HTR-8/SVneo (cell line): ENCODE results near the gene TNRC18.
"Not testable (repeated sequence)": the region's sequence is repeated elsewhere in the genome, so short reads cannot be mapped to it uniquely, and the experiment has no call there.

Experiments used
- DNase-seq: peaks from one replicate; pipeline ENCODE4 v3.0.0; 2011; ENCODE audit warnings: low spot score, mixed read lengths; ENCODE audit not compliant: insufficient read length
- FAIRE-seq: peaks from 2 replicates; lab custom pipeline; 2011; peaks lifted over from hg19 to GRCh38; lab: Jason Lieb, UNC

TNRC18 gene

GRCh38 chr7:5281598-5282500 is 141.8 kb downstream of the TNRC18 start:
- not testable (repeated sequence) for DNase-seq, FAIRE-seq

- FAIRE-seq (no peak), DNase-seq (no peak)
Observed at GRCh38 chr7:5279734-5280133, 143.9 kb downstream of the TNRC18 start.

DNA sequence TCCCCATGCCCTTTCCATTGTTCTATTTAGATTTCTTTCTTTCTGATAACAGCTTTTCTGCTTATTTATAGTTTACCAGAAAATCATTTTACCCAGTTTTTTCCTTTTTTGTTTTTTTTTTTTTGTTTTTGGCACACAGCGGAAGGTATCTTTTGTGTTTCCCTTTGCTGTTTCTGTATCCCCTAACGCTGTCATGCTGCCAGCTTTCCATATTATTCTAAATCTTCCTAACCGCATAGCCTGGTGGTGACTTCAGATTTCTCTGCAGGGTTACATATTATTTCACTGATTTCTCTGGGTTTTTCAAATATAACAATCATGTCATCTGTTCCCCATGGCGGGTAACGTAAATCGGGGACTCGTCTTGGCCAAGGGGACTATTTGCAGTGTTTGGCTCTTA is 144.9 kb downstream of the TNRC18 start:
- DNase-seq (no peak), FAIRE-seq (no peak)

DNA sequence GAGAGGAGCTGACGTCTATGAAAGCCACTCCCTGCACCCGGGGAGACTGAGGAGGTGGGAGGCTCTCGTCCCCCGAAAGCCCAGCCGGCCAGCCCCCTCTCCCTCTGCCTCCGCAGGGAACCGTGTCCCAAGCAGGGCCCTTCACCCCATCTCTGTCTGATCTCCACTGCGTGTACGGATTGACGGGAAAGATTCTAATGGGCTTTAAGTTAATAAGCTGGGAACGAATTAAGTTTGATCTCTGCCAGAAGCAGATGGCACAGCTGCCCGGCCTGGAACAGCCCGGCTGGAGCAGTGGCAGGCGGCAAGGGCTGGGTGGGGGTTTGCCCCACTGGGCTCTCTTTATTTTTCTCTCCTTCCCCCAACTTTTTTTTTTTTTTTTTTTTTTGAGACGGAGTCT is 147.0 kb downstream of the TNRC18 start:
- FAIRE-seq (no peak), DNase-seq (no peak)

DNA sequence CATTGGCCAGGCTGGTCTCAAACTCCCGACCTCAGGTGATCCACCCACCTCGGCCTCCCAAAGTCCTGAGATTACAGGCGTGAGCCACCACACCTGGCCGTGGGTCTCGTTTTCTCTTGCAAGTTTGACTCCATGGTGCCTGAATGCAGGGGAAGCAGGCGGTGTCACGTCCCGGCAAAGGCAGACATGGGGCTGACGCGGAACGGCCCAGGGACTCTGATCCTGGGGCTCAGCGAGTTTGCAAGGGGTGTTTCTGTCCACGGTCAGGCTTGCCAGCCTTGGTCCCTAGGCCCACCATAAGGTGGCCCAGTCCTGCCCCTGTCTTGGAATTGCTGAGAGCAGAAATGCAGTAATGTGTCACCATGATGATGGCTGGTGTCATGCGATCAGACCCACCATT is 147.5 kb downstream of the TNRC18 start:
- not testable (repeated sequence) for FAIRE-seq, DNase-seq

DNA sequence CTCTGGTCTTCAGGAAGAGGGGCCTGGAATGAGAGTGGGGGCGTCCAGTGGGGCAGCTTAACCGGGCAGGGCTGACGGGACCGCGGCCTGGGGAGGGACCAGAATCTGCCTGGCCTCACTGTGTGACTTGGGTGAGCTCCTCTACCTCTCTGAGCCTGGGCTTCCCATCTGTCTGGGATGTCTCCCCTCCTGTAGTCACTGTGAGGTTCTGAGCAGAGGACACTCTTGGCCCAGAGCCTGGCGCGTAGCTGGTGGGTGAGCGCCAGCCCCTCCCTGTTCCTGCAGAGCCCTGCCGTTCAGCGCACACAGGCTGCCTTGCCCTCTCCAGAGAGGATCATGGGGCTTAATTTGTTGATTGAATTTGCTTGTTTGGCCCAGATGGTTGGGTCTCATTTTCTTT is 148.1 kb downstream of the TNRC18 start:
- not testable (repeated sequence) for FAIRE-seq

GRCh38 chr7:5274985-5275431 is 148.6 kb downstream of the TNRC18 start:
- not testable (repeated sequence) for DNase-seq, FAIRE-seq

More for the DNA sequence above, 148.1 kb downstream of the TNRC18 start:
- not testable (repeated sequence) for DNase-seq

GRCh38 chr7:5274441-5274840 is 149.2 kb downstream of the TNRC18 start:
- DNase-seq: no peak
- no peak for FAIRE-seq

- not testable (repeated sequence) for DNase-seq, FAIRE-seq
Observed at GRCh38 chr7:5273831-5274405, 149.7 kb downstream of the TNRC18 start.

DNA sequence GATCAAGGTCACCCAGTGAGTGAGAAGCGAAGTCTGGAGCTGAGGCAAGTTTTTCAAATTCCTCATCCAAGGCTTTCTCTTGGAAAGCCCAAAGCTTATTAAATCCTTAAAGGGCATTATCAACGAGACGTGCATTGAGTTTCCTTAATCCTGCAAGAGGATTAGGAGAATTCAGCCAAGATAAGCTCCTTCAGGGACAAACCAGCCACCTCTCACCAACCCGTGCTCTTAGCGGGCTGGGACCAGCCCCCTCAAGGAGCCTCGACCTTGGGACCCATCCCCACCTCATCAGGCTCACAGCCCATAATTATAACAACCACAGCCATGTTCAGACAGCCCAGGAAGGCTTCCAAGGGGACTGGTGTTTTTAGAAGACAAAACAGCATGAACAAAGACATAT is 152.8 kb downstream of the TNRC18 start:
- no peak for FAIRE-seq
- DNase-seq: no peak

GRCh38 chr7:5269992-5270657 is 153.5 kb downstream of the TNRC18 start:
- not testable (repeated sequence) for FAIRE-seq, DNase-seq

DNA sequence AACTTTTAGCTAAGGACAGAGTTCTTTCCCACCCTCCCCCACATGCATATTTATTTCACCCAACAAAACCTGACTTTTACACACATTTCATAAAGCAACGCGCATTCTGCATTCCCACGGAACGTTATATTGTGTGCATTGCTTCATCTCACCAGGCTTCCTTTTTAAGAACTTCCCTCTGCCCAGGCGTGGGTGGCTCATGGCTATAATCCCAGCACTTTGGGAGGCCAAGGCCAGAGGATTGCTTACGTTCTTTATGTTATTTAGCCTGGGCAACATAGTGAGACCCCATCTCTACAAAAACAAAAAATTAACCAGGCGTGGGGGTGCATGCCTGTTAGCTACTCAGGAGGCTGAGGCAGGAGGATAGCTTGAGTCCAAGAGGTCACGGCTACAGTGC is 155.8 kb downstream of the TNRC18 start:
- FAIRE-seq, DNase-seq: not testable (repeated sequence)

GRCh38 chr7:5266191-5267028 is 157.2 kb downstream of the TNRC18 start:
- DNase-seq: no peak
- no peak for FAIRE-seq

DNA sequence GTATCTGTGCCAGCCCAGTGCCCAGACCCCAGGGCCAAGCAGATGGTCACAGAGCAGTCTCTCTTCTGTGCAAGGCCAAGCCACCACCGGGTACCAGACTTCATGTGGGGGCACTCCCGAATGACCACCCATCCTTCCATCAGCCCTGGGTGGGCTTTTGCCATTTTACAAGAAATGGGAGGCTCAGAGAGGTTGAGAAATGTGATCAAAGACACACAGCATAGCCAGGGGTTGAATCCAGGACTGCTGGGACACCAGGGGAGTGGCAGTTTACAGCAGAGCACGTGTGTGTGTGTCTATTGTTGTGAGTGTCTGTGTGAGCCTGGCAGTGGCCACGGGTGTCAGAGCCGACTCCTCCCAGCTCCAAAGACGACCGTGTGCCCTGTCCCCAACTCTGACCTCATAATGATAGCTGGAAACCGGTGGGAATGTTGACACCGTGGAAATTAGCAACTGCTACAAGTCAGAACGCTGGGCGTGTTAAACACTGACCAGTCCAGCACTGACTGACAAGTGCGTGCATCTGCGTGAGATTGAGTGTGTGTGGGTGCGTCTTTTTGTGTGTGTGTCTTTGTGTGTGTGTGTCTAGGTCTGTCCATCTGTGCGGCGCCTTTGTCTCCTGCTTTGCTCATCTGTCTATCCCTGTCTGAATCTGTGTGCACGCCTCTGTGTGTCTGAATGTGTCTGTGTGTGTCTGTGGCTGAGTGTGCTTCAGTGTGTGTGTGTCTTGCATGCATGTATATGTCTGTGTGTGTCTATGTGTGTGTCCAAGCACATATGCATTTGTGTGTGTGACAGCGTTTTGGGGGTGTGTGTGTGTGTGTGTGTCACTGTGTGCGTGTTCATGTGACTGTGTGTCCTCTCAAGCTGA is 158.1 kb downstream of the TNRC18 start:
- DNase-seq (no peak), FAIRE-seq (peak; percentile 69)

DNA sequence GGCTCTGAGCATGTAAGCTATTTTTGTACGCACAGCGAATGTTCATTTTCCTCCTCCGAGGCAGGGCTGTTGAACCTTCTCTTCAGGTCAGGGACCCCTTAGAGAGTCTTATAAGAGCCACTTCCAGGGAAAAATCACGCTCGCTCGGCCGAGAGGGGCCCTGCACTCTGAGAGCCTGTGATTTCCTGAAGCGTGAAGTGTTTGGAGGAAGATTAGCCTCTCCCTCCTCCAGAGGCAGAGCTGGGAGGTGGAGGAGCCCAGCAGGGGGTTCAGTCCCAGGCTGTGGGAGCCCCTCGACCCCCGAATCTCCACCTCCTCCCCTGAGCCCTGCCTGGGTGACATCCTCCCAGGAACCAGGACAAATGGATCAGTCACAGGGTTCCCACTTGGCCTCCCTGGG is 160.6 kb downstream of the TNRC18 start:
- not testable (repeated sequence) for FAIRE-seq, DNase-seq

- DNase-seq, FAIRE-seq: not testable (repeated sequence)
Observed at GRCh38 chr7:5260530-5261068, 163.0 kb downstream of the TNRC18 start.
